ENCODE measurements around the gene SNRPD1.
"Not testable (repeated sequence)": the region's sequence is repeated elsewhere in the genome, so short reads cannot be mapped to it uniquely, and the experiment has no call there.

Gene SNRPD1

GRCh38 chr18:21612125-21613039 is at the start of gene SNRPD1:
Gene SNRPD1 (plus strand): TSS chr18:21612314. CDS start chr18:21612430, 116 bp downstream.
- DNase-seq, result peak; percentile 86 to 92

- no peak for DNase-seq
These were observed 40.3 kb upstream of the SNRPD1 start for GRCh38 chr18:21571772-21572171.

- no peak for DNase-seq
These were observed 36.5 kb upstream of the SNRPD1 start for GRCh38 chr18:21575656-21576055.

- no peak for DNase-seq
These were observed 27.7 kb upstream of the SNRPD1 start for GRCh38 chr18:21584391-21584790.

GRCh38 chr18:21592361-21592760 is 19.8 kb upstream of the SNRPD1 start:
- not testable (repeated sequence) for DNase-seq

- peak in 1 of 2 donors; percentile 20 for DNase-seq
These were observed 18.4 kb upstream of the SNRPD1 start for GRCh38 chr18:21593540-21594257.

- no peak for DNase-seq
These were observed 14.5 kb upstream of the SNRPD1 start for GRCh38 chr18:21597620-21598019.

- no peak for DNase-seq
These were observed 13.2 kb upstream of the SNRPD1 start for GRCh38 chr18:21598726-21599584.

GRCh38 chr18:21599585-21600525 is 12.3 kb upstream of the SNRPD1 start:
- DNase-seq, result peak in 1 of 2 donors; percentile 25

GRCh38 chr18:21600526-21601410 is 11.3 kb upstream of the SNRPD1 start, which contains the start of gene ESCO1:
Gene ESCO1 (minus strand): TSS chr18:21600704. CDS start chr18:21574843, 25,861 bp downstream.
- peak; percentile 96 to 97 for DNase-seq

- peak; percentile 18 to 48 for DNase-seq
These were observed 9.9 kb upstream of the SNRPD1 start for GRCh38 chr18:21602299-21602587.

- peak in 1 of 2 donors; percentile 21 for DNase-seq
These were observed 7.4 kb upstream of the SNRPD1 start for GRCh38 chr18:21604671-21605070.

- no peak for DNase-seq
These were observed 6.9 kb upstream of the SNRPD1 start for GRCh38 chr18:21605213-21605612.

GRCh38 chr18:21611401-21612124 is 551 bp upstream of the SNRPD1 start:
- DNase-seq, result not testable (repeated sequence)

GRCh38 chr18:21621640-21622039 is 9.5 kb downstream of the SNRPD1 start:
- DNase-seq, result not testable (repeated sequence)

GRCh38 chr18:21629089-21629832 is 17.1 kb downstream of the SNRPD1 start:
- no peak for DNase-seq

- no peak for DNase-seq
These were observed 20.3 kb downstream of the SNRPD1 start for GRCh38 chr18:21632393-21632792.

GRCh38 chr18:21634588-21635199 is 22.6 kb downstream of the SNRPD1 start:
- DNase-seq, result no peak

- DNase-seq, result no peak
These were observed 24.7 kb downstream of the SNRPD1 start for GRCh38 chr18:21636769-21637168.
